NB4 (cell line): ENCODE results near the gene STEAP3.

Source experiments
- MAX ChIP-seq: IDR thresholded peaks from 2 replicates; pipeline ENCODE4 v1.6.1; 2011; ENCODE audit warnings: low read depth, low read length
- POLR2A ChIP-seq: IDR thresholded peaks from 2 replicates; pipeline ENCODE4 v1.6.1; 2011; ENCODE audit warnings: mild to moderate bottlenecking; ENCODE audit not compliant: insufficient read length; ENCODE audit errors: extremely low read depth
- TF ChIP-seq, protein P1 (sequence below): IDR thresholded peaks from one replicate; pipeline ENCODE4 v1.5.1; 2012; ENCODE audit warnings: low read depth, low read length

- TF ChIP-seq, protein P1, sequence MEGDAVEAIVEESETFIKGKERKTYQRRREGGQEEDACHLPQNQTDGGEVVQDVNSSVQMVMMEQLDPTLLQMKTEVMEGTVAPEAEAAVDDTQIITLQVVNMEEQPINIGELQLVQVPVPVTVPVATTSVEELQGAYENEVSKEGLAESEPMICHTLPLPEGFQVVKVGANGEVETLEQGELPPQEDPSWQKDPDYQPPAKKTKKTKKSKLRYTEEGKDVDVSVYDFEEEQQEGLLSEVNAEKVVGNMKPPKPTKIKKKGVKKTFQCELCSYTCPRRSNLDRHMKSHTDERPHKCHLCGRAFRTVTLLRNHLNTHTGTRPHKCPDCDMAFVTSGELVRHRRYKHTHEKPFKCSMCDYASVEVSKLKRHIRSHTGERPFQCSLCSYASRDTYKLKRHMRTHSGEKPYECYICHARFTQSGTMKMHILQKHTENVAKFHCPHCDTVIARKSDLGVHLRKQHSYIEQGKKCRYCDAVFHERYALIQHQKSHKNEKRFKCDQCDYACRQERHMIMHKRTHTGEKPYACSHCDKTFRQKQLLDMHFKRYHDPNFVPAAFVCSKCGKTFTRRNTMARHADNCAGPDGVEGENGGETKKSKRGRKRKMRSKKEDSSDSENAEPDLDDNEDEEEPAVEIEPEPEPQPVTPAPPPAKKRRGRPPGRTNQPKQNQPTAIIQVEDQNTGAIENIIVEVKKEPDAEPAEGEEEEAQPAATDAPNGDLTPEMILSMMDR, result no peak
- TF ChIP-seq POLR2A (no peak), MAX (no peak)
These were observed 19.1 kb upstream of the STEAP3 start for GRCh38 chr2:119204525-119204924.
